Measurements from ENCODE around the gene UGDH. TPM values are rescaled to one million over a fixed set of nuclear protein-coding genes. Genes with fewer than 3 reads are reported as not detected.

The UGDH gene
- total RNA-seq, 1 donor from 2014 or later, result 93.9 TPM

- no peak for TF ChIP-seq CTCF (IDR thresholded peaks at IDR 0.05; ENCODE audit: unreplicated experiment)
- peaks cover 15% of the 10 kb centered on the region for H3K4me1 Mint-ChIP-seq (ENCODE audit: unreplicated experiment)
- no peak for DNase-seq (ENCODE audit: low spot score)
- H3K4me3 Mint-ChIP-seq (ENCODE audit: unreplicated experiment), result peak overlapping the region; percentile 70
- H3K27ac Mint-ChIP-seq (ENCODE audit: unreplicated experiment), result no peak overlapping the region
- H3K36me3 Mint-ChIP-seq (ENCODE audit: low read depth, unreplicated experiment), result peaks cover 58% of the 10 kb centered on the region
- peaks cover 13% of the 10 kb centered on the region for H3K9me3 Mint-ChIP-seq (ENCODE audit: unreplicated experiment)
- peaks cover 5% of the 10 kb centered on the region for H3K27me3 Mint-ChIP-seq (ENCODE audit: unreplicated experiment)
These were observed 3.4 kb upstream of the UGDH start for GRCh38 chr4:39530682-39531081.

- Mint-ChIP-seq H3K4me1 (ENCODE audit: unreplicated experiment) (peaks cover 21% of the 10 kb centered on the region), H3K9me3 (ENCODE audit: unreplicated experiment) (peaks cover 13% of the 10 kb centered on the region), H3K27me3 (ENCODE audit: unreplicated experiment) (peaks cover 5% of the 10 kb centered on the region), H3K4me3 (ENCODE audit: unreplicated experiment) (peak overlapping the region; percentile 51), H3K27ac (ENCODE audit: unreplicated experiment) (no peak overlapping the region), H3K36me3 (ENCODE audit: low read depth, unreplicated experiment) (peaks cover 60% of the 10 kb centered on the region)
- no peak for TF ChIP-seq CTCF (IDR thresholded peaks at IDR 0.05; ENCODE audit: unreplicated experiment)
- no peak for DNase-seq (ENCODE audit: low spot score)
These were observed 2.3 kb upstream of the UGDH start for GRCh38 chr4:39529534-39529933.

- Mint-ChIP-seq H3K4me1 (ENCODE audit: unreplicated experiment) (peaks cover 22% of the 10 kb centered on the region), H3K4me3 (ENCODE audit: unreplicated experiment) (peak overlapping the region; percentile 97), H3K9me3 (ENCODE audit: unreplicated experiment) (peaks cover 13% of the 10 kb centered on the region), H3K27ac (ENCODE audit: unreplicated experiment) (peak overlapping the region; percentile 88), H3K36me3 (ENCODE audit: low read depth, unreplicated experiment) (peaks cover 47% of the 10 kb centered on the region), H3K27me3 (ENCODE audit: unreplicated experiment) (peaks cover 5% of the 10 kb centered on the region)
- no peak for DNase-seq (ENCODE audit: low spot score)
- TF ChIP-seq CTCF (IDR thresholded peaks at IDR 0.05; ENCODE audit: unreplicated experiment), result no peak
These were observed 824 bp upstream of the UGDH start for GRCh38 chr4:39528061-39528465.

GRCh38 chr4:39526765-39527295, 409 bp downstream of the UGDH start:
- peak overlapping the region; percentile 99 for H3K4me3 Mint-ChIP-seq (ENCODE audit: unreplicated experiment)
- TF ChIP-seq CTCF (IDR thresholded peaks at IDR 0.05; ENCODE audit: unreplicated experiment), result no peak
- peaks cover 4% of the 10 kb centered on the region for H3K27me3 Mint-ChIP-seq (ENCODE audit: unreplicated experiment)
- H3K4me1 Mint-ChIP-seq (ENCODE audit: unreplicated experiment), result peaks cover 22% of the 10 kb centered on the region
- H3K9me3 Mint-ChIP-seq (ENCODE audit: unreplicated experiment), result peaks cover 4% of the 10 kb centered on the region
- H3K36me3 Mint-ChIP-seq (ENCODE audit: low read depth, unreplicated experiment), result peaks cover 34% of the 10 kb centered on the region
- no peak for DNase-seq (ENCODE audit: low spot score)
- H3K27ac Mint-ChIP-seq (ENCODE audit: unreplicated experiment), result peak overlapping the region; percentile 96

- Mint-ChIP-seq H3K27ac (ENCODE audit: unreplicated experiment) (peak overlapping the region; percentile 96), H3K9me3 (ENCODE audit: unreplicated experiment) (peaks cover 4% of the 10 kb centered on the region), H3K4me3 (ENCODE audit: unreplicated experiment) (peak overlapping the region; percentile 99), H3K4me1 (ENCODE audit: unreplicated experiment) (peaks cover 22% of the 10 kb centered on the region), H3K36me3 (ENCODE audit: low read depth, unreplicated experiment) (peaks cover 27% of the 10 kb centered on the region), H3K27me3 (ENCODE audit: unreplicated experiment) (peaks cover 2% of the 10 kb centered on the region)
- no peak for DNase-seq (ENCODE audit: low spot score)
- TF ChIP-seq CTCF (IDR thresholded peaks at IDR 0.05; ENCODE audit: unreplicated experiment), result no peak
These were observed 1.2 kb downstream of the UGDH start for GRCh38 chr4:39525822-39526690.
